Muscle of leg (tissue), 11 donors: ENCODE data around the gene OPTN. TPM values are rescaled to one million over a fixed set of nuclear protein-coding genes. Genes with fewer than 3 reads are reported as not detected.

Experiments
- DNase-seq: peaks from one replicate; pipeline ENCODE4 v3.0.0; 2013
- H3K27ac ChIP-seq: one replicate; pipeline ENCODE4 v1.5.1; 2013; ENCODE audit warnings: mild to moderate bottlenecking, low read length, control low read depth
- H3K27me3 ChIP-seq: one replicate; pipeline ENCODE4 v1.6.1; 2013; ENCODE audit warnings: low read length; ENCODE audit not compliant: control insufficient read depth, insufficient read depth
- H3K36me3 ChIP-seq: one replicate; pipeline ENCODE4 v1.6.1; 2013; ENCODE audit warnings: low read length; ENCODE audit not compliant: control insufficient read depth, insufficient read depth
- H3K4me1 ChIP-seq: one replicate; pipeline ENCODE4 v1.6.1; 2013; ENCODE audit warnings: low read length; ENCODE audit not compliant: control insufficient read depth, insufficient read depth
- H3K4me3 ChIP-seq: one replicate; pipeline ENCODE4 v1.5.1; 2013; ENCODE audit warnings: low read length, control low read depth
- H3K9me3 ChIP-seq: replicated peaks from 2 replicates; pipeline ENCODE4 v1.6.1; 2013; ENCODE audit warnings: low read depth, low read length; ENCODE audit not compliant: control insufficient read depth
- WGBS: methylation state at CpG from one replicate; pipeline ENCODE4 v1.1.5; 2013; ENCODE audit warnings: missing lambda C conversion rate; ENCODE audit not compliant: insufficient coverage; 5-methylcytosine and 5-hydroxymethylcytosine counted together
- polyA plus RNA-seq, 8 donors: library from polyadenylated mRNA; unstranded; fragments of 120-200 nt; gene quantifications; one replicate each; pipeline versions ENCODE4 v1.2.1 to v1.2.3, GENCODE V29; 2013; ENCODE audit warnings: inconsistent platforms in 1 of 8, low replicate concordance in 1 of 8; ENCODE audit not compliant: insufficient read length in 8 of 8, insufficient read depth in 1 of 8
- total RNA-seq: library from RNA; stranded (reverse); fragments of 120-200 nt; gene quantifications from one replicate; pipeline ENCODE4 v1.2.4, GENCODE V29; 2013

OPTN gene
- total and polyA plus RNA-seq, 9 donors = 19.7 to 34.6 (median 28.2) TPM

- no peak for DNase-seq
- no peaks in the 10 kb centered on the region for H3K4me1 ChIP-seq
- no peak overlapping the region for H3K4me3 ChIP-seq
- H3K9me3 ChIP-seq = no peaks in the 10 kb centered on the region
- H3K27me3 ChIP-seq = no peaks in the 10 kb centered on the region
- H3K27ac ChIP-seq = no peak overlapping the region
- H3K36me3 ChIP-seq = peaks cover 31% of the 10 kb centered on the region
- WGBS = no CpG with 5 or more reads among the region's 14 CpGs
These were observed 18.1 kb downstream of the OPTN start for GRCh38 chr10:13117841-13118783.

GRCh38 chr10:13118784-13119410 lies 18.9 kb downstream of the OPTN start:
- DNase-seq = no peak
- no peak overlapping the region for H3K4me3 ChIP-seq
- H3K27me3 ChIP-seq = no peaks in the 10 kb centered on the region
- H3K4me1 ChIP-seq = no peaks in the 10 kb centered on the region
- no peaks in the 10 kb centered on the region for H3K9me3 ChIP-seq
- no peak overlapping the region for H3K27ac ChIP-seq
- H3K36me3 ChIP-seq = peaks cover 26% of the 10 kb centered on the region
- 57% methylated on average over 1 of the region's 3 CpGs for WGBS

GRCh38 chr10:13120786-13121499 lies 21.0 kb downstream of the OPTN start:
- peaks cover 27% of the 10 kb centered on the region for H3K36me3 ChIP-seq
- H3K4me3 ChIP-seq = no peak overlapping the region
- no peak for DNase-seq
- H3K27ac ChIP-seq = no peak overlapping the region
- H3K9me3 ChIP-seq = no peaks in the 10 kb centered on the region
- no peaks in the 10 kb centered on the region for H3K4me1 ChIP-seq
- no peaks in the 10 kb centered on the region for H3K27me3 ChIP-seq
- 43% methylated on average over 1 of the region's 10 CpGs for WGBS

- no peaks in the 10 kb centered on the region for H3K4me1 ChIP-seq
- DNase-seq = no peak
- no peaks in the 10 kb centered on the region for H3K27me3 ChIP-seq
- no peaks in the 10 kb centered on the region for H3K9me3 ChIP-seq
- no peak overlapping the region for H3K27ac ChIP-seq
- no peak overlapping the region for H3K4me3 ChIP-seq
- H3K36me3 ChIP-seq = peaks cover 24% of the 10 kb centered on the region
- WGBS = no CpG with 5 or more reads among the region's 1 CpG
These were observed 21.5 kb downstream of the OPTN start for GRCh38 chr10:13121500-13121854.

GRCh38 chr10:13136651-13137050 lies 36.7 kb downstream of the OPTN start:
- DNase-seq = no peak
- WGBS = 77% methylated on average over 3 of the region's 8 CpGs
- no peaks in the 10 kb centered on the region for H3K27me3 ChIP-seq
- H3K9me3 ChIP-seq = no peaks in the 10 kb centered on the region
- H3K4me1 ChIP-seq = no peaks in the 10 kb centered on the region
- no peak overlapping the region for H3K27ac ChIP-seq
- H3K4me3 ChIP-seq = no peak overlapping the region
- H3K36me3 ChIP-seq = peaks cover 42% of the 10 kb centered on the region

DNA sequence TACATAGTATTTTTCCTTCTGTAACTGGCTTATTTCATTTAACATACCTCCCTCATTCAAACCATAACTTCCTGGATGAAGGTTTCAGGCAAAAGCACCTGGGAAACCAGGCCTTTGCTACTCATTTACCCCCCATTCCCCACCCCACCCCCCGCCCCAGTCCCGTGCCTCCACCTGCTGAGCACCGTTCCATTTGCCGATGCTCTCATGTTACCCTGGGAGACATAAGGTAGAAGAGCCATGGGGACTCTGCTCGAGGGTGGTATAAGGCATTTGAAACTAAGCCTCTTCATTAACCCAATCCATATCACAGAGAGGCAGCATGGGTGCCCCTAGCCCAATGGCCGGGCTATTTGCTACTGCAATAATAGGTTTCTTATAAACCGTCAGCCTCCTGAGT lies 39.2 kb downstream of the OPTN start:
- DNase-seq = no peak
- H3K36me3 ChIP-seq = peaks cover 28% of the 10 kb centered on the region
- WGBS = no CpG with 5 or more reads among the region's 7 CpGs

DNA sequence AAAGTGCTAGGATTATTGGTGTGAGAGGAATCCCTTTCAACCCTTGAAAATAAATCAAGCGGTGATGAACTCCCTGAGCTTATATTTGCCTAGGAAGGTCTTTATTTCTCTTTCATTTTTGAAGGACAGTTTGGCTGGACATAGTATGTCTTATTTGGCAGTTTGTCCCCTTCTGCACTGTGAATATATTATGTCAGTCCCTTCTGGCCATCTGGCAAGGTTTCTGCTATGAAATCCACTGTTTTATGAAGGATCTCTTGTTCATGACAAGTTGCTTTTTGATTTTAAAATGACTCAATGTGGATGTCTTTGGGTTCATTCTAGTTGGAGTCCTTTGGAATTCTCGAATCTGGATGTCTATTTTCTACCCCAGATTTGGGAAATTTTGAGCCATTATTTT lies 39.7 kb downstream of the OPTN start:
- Histone ChIP-seq H3K9me3 (no peaks in the 10 kb centered on the region), H3K27me3 (no peaks in the 10 kb centered on the region), H3K4me1 (no peaks in the 10 kb centered on the region), H3K36me3 (peaks cover 24% of the 10 kb centered on the region), H3K27ac (no peak overlapping the region), H3K4me3 (no peak overlapping the region)
- no peak for DNase-seq
- no CpG with 5 or more reads among the region's 2 CpGs for WGBS

More for the DNA sequence above, 39.2 kb downstream of the OPTN start:
- no peak overlapping the region for H3K4me3 ChIP-seq
- no peak overlapping the region for H3K27ac ChIP-seq
- H3K9me3 ChIP-seq = no peaks in the 10 kb centered on the region
- H3K4me1 ChIP-seq = no peaks in the 10 kb centered on the region
- no peaks in the 10 kb centered on the region for H3K27me3 ChIP-seq

- Histone ChIP-seq H3K4me1 (no peaks in the 10 kb centered on the region), H3K4me3 (no peak overlapping the region), H3K36me3 (peaks cover 13% of the 10 kb centered on the region), H3K27me3 (no peaks in the 10 kb centered on the region), H3K9me3 (no peaks in the 10 kb centered on the region), H3K27ac (no peak overlapping the region)
- 62% methylated on average over 4 of the region's 4 CpGs for WGBS
- no peak for DNase-seq
These were observed 40.7 kb downstream of the OPTN start for GRCh38 chr10:13140627-13141190.

DNA sequence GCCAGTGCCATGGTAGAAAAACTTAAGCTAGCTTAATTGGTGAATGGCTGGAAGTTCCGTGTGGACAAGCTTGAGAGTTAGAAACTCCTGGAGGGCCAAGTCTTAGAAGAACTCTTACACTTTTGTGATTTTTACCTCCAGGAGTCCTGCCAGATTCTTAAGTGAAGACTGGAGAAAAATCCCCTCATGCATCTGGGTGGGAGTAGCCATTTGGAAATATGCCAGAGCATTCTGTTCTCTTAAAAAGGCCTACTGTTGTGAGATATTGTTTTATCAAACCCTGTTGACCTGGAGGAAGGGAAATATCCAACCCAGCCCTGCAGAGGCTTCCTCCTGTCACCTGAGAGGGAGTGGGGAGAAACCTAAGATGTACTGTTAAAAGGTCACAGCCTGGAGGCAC lies 43.8 kb downstream of the OPTN start:
- Histone ChIP-seq H3K9me3 (no peaks in the 10 kb centered on the region), H3K4me3 (no peak overlapping the region), H3K36me3 (no peaks in the 10 kb centered on the region), H3K27ac (no peak overlapping the region), H3K27me3 (no peaks in the 10 kb centered on the region), H3K4me1 (no peaks in the 10 kb centered on the region)
- no CpG with 5 or more reads among the region's 1 CpG for WGBS
- DNase-seq = no peak

- Histone ChIP-seq H3K36me3 (no peaks in the 10 kb centered on the region), H3K27ac (no peak overlapping the region), H3K4me1 (no peaks in the 10 kb centered on the region), H3K9me3 (no peaks in the 10 kb centered on the region), H3K4me3 (no peak overlapping the region), H3K27me3 (no peaks in the 10 kb centered on the region)
- DNase-seq = no peak
- WGBS = 75% methylated on average over 2 of the region's 3 CpGs
These were observed 44.9 kb downstream of the OPTN start for GRCh38 chr10:13144814-13145213.
